Measurements from ENCODE around the gene FARS2.

The FARS2 gene

GRCh38 chr6:5366941-5367340, 105.6 kb downstream of the FARS2 start:
- no peak overlapping the region for H3K27ac ChIP-seq
- TF ChIP-seq ZFX (IDR thresholded peaks at IDR 0.05) = no peak
- no peak for TF ChIP-seq CTCF (conservative IDR thresholded peaks at IDR 0.05)

GRCh38 chr6:5367510-5367909, 106.2 kb downstream of the FARS2 start:
- no peak overlapping the region for H3K27ac ChIP-seq
- TF ChIP-seq ZFX (IDR thresholded peaks at IDR 0.05) = no peak
- TF ChIP-seq CTCF (conservative IDR thresholded peaks at IDR 0.05) = no peak

DNA sequence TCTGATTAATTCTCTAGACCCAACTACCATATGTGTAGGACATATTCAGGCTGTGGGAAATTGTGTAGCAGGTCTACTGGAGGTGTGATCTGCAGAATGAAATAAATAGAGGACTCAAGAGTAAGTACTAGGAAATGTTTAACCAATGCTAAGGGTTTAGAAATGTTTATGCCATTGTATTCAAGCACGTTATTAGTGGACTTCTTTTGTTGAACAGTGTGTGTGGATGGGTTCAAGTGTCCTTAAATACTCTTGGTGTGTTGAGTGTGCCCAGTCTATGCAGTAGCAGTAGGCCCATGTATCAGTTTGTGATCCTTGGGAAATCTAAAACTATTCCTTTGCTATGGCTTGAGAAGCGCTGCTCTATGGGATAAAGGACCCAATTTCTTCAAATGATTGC, 112.1 kb downstream of the FARS2 start:
- no peak overlapping the region for H3K27ac ChIP-seq
- TF ChIP-seq CTCF (conservative IDR thresholded peaks at IDR 0.05) = no peak
- TF ChIP-seq ZFX (IDR thresholded peaks at IDR 0.05) = no peak

GRCh38 chr6:5378331-5378730, 117.0 kb downstream of the FARS2 start:
- no peak overlapping the region for H3K27ac ChIP-seq
- no peak for TF ChIP-seq CTCF (conservative IDR thresholded peaks at IDR 0.05)
- TF ChIP-seq ZFX (IDR thresholded peaks at IDR 0.05) = no peak

GRCh38 chr6:5379647-5380242, 118.4 kb downstream of the FARS2 start:
- H3K27ac ChIP-seq = no peak overlapping the region
- peak; percentile 84 for TF ChIP-seq CTCF (conservative IDR thresholded peaks at IDR 0.05)
- no peak for TF ChIP-seq ZFX (IDR thresholded peaks at IDR 0.05)

DNA sequence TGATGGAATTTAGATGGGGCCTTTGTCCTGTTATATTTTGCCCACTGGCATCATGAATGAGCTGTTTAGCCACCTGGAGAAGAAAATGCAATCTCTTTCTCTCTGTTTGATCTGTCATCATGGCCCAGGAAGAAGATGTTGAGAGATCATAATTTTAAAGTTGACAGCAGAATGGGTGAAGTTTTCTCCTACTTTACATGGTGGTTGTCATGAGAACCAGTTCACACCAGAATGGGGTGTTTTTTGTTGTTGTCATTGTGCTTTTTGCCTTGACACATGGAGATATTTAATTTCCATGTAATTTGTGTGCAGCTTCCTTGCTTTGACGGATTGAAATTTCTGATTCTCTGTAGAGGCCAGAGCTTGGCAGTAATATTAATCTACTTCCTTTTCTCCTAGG, 122.5 kb downstream of the FARS2 start:
- no peak overlapping the region for H3K27ac ChIP-seq
- no peak for TF ChIP-seq CTCF (conservative IDR thresholded peaks at IDR 0.05)

DNA sequence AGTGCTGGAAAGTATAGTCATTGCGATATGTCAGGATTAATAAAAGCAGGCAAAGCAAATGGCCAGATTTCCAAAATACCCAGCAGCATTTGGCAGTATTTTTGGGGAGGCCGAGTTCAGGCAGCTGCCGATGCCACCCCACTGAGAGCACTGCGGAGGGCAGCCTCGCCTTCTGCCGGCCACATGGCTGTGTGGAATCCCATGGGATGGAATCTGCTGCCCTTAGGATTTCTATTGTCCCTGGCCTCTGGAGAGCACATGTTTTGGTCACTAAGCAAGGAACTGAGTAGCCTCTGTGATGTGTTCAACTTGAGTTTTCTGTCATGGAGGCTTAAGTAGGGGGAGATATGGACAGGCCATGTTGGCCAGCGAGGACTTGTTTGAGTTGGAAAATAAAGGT, 123.0 kb downstream of the FARS2 start:
- TF ChIP-seq ZFX (IDR thresholded peaks at IDR 0.05) (no peak), CTCF (conservative IDR thresholded peaks at IDR 0.05) (no peak)
- H3K27ac ChIP-seq = no peak overlapping the region
